GM23338 (cell line): ENCODE results near the gene TBCD. TPM values are rescaled to one million over a fixed set of nuclear protein-coding genes. Genes with fewer than 3 reads are reported as not detected.

ENCODE experiments used
- ATAC-seq: fragments of 200-7000 bp; cut with Tn5 transposase; 3 replicates; pipeline ENCODE4 v1.9.1; 2020
- DNase-seq: peaks from one replicate; pipeline ENCODE4 v3.0.0-alpha.2; 2015; ENCODE audit warnings: low spot score
- H2AFZ ChIP-seq: fragments of 200-600 bp; sonication (generic); 2 replicates; pipeline ENCODE4 v1.8.0; 2016; ENCODE audit warnings: antibody characterized with exemption, mild to moderate bottlenecking, moderate library complexity
- H3F3A ChIP-seq: fragments of 200-600 bp; sonication (generic); replicated peaks from 2 replicates; pipeline ENCODE4 v1.8.0; 2017; ENCODE audit warnings: antibody characterized with exemption, mixed run types, low read depth
- H3K27ac ChIP-seq: fragments of 200-600 bp; sonication (generic); 2 replicates; pipeline ENCODE4 v1.6.1; 2016; ENCODE audit warnings: low read depth
- H3K27me3 ChIP-seq: fragments of 200-600 bp; sonication (generic); 2 replicates; pipeline ENCODE4 v1.8.0; 2016; ENCODE audit warnings: mild to moderate bottlenecking, mixed run types, moderate library complexity; ENCODE audit not compliant: insufficient read depth
- H3K36me3 ChIP-seq: fragments of 200-600 bp; sonication (generic); 2 replicates; pipeline ENCODE4 v1.8.0; 2016; ENCODE audit warnings: mild to moderate bottlenecking; ENCODE audit not compliant: insufficient read depth
- H3K4me1 ChIP-seq: fragments of 200-600 bp; sonication (generic); 2 replicates; pipeline ENCODE4 v1.8.0; 2016; ENCODE audit warnings: mild to moderate bottlenecking, moderate library complexity; ENCODE audit not compliant: insufficient read depth
- H3K4me2 ChIP-seq: fragments of 200-600 bp; sonication (generic); 2 replicates; pipeline ENCODE4 v1.7.1; 2017; ENCODE audit warnings: mixed run types
- H3K4me3 ChIP-seq: fragments of 200-600 bp; sonication (generic); 2 replicates; pipeline ENCODE4 v1.6.1; 2016; ENCODE audit warnings: mixed run types
- H3K79me2 ChIP-seq: fragments of 200-600 bp; sonication (generic); replicated peaks from 2 replicates; pipeline ENCODE4 v1.8.0; 2017; ENCODE audit warnings: mild to moderate bottlenecking; ENCODE audit not compliant: insufficient read depth
- H3K9me2 ChIP-seq: fragments of 200-600 bp; sonication (generic); 2 replicates; pipeline ENCODE4 v1.8.0; 2017; ENCODE audit not compliant: insufficient read depth
- H4K20me1 ChIP-seq: fragments of 200-600 bp; sonication (generic); replicated peaks from 2 replicates; pipeline ENCODE4 v1.8.0; 2017; ENCODE audit warnings: mild to moderate bottlenecking; ENCODE audit not compliant: insufficient read depth
- H3K27ac Mint-ChIP-seq: 2 replicates; pipeline ENCODE4 v1.8.0; 2020; ENCODE audit warnings: inconsistent platforms, mild to moderate bottlenecking, moderate library complexity, mixed read lengths
- H3K27me3 Mint-ChIP-seq: 3 replicates; pipeline ENCODE4 v1.8.0; 2022; ENCODE audit warnings: low read depth, mild to moderate bottlenecking, moderate library complexity, mixed read lengths, inconsistent platforms; ENCODE audit not compliant: insufficient read depth, poor library complexity
- H3K36me3 Mint-ChIP-seq: 3 replicates; pipeline ENCODE4 v1.8.0; 2021; ENCODE audit warnings: low read depth, mild to moderate bottlenecking, inconsistent platforms, moderate library complexity, mixed read lengths
- H3K4me1 Mint-ChIP-seq: 3 replicates; pipeline ENCODE4 v1.8.0; 2020; ENCODE audit warnings: mild to moderate bottlenecking, inconsistent platforms, mixed read lengths
- H3K4me3 Mint-ChIP-seq: 3 replicates; pipeline ENCODE4 v1.8.0; 2021; ENCODE audit warnings: moderate library complexity, mild to moderate bottlenecking, inconsistent platforms, mixed read lengths
- H3K9me3 Mint-ChIP-seq: 3 replicates; pipeline ENCODE4 v1.8.0; 2020; ENCODE audit warnings: moderate library complexity, mild to moderate bottlenecking, inconsistent platforms, mixed read lengths
- CREB1 ChIP-seq: fragments of 250-450 bp; sonication (Bioruptor Pico); IDR thresholded peaks from 2 replicates; pipeline ENCODE4 v1.5.0; 2020; ENCODE audit warnings: low read depth, mild to moderate bottlenecking, moderate library complexity
- NANOG ChIP-seq: IDR thresholded peaks from 2 replicates; pipeline ENCODE4 v1.6.1; 2016; ENCODE audit warnings: antibody characterized with exemption, borderline replicate concordance
- REST ChIP-seq: IDR thresholded peaks from one replicate; pipeline ENCODE4 v1.6.1; 2018; ENCODE audit warnings: antibody characterized with exemption; ENCODE audit not compliant: unreplicated experiment
- STAT1 ChIP-seq: IDR thresholded peaks from one replicate; pipeline ENCODE4 v1.6.1; 2016; ENCODE audit warnings: antibody characterized with exemption; ENCODE audit not compliant: unreplicated experiment
- ZNF114 ChIP-seq: fragments of 250-450 bp; sonication (Bioruptor Pico); IDR thresholded peaks from 2 replicates; pipeline ENCODE4 v1.5.0; 2020; ENCODE audit warnings: mild to moderate bottlenecking, moderate library complexity
- polyA plus RNA-seq: library from polyadenylated mRNA; unstranded; fragments of >200 nt; fragmentation: Nextera tagmentation; extraction: Ambion mirVana; gene quantifications from 2 replicates; pipeline ENCODE4 v1.2.1, GENCODE V29; 2016
- total RNA-seq: library from RNA; depleted of rRNA; stranded (reverse); fragments of >200 nt; shearing (Covaris generic); gene quantifications from 2 replicates; pipeline ENCODE4 v1.2.3, GENCODE V29; 2014
- TF ChIP-seq, protein P1 (sequence below): IDR thresholded peaks from 2 replicates; pipeline ENCODE4 v1.6.1; 2016; ENCODE audit warnings: antibody characterized with exemption
- TF ChIP-seq, protein P2 (sequence below): fragments of 250-450 bp; sonication (Bioruptor Pico); IDR thresholded peaks from 2 replicates; pipeline ENCODE4 v1.5.0; 2020; ENCODE audit warnings: mild to moderate bottlenecking, moderate library complexity
- TF ChIP-seq, protein P3 (sequence below), 2 experiments: fragments of 200-600 bp in 1 of 2; sonication (generic) in 1 of 2; conservative IDR thresholded peaks; 2 replicates each; pipeline versions ENCODE4 v1.5.1 to v1.6.1; 2016 to 2017; ENCODE audit warnings: antibody characterized with exemption in 2 of 2, low read depth in 2 of 2, mild to moderate bottlenecking in 2 of 2, moderate library complexity in 1 of 2

TBCD gene
- total and polyA plus RNA-seq, 2 experiments from 2014 or later, result 75.0 to 116 TPM

DNA sequence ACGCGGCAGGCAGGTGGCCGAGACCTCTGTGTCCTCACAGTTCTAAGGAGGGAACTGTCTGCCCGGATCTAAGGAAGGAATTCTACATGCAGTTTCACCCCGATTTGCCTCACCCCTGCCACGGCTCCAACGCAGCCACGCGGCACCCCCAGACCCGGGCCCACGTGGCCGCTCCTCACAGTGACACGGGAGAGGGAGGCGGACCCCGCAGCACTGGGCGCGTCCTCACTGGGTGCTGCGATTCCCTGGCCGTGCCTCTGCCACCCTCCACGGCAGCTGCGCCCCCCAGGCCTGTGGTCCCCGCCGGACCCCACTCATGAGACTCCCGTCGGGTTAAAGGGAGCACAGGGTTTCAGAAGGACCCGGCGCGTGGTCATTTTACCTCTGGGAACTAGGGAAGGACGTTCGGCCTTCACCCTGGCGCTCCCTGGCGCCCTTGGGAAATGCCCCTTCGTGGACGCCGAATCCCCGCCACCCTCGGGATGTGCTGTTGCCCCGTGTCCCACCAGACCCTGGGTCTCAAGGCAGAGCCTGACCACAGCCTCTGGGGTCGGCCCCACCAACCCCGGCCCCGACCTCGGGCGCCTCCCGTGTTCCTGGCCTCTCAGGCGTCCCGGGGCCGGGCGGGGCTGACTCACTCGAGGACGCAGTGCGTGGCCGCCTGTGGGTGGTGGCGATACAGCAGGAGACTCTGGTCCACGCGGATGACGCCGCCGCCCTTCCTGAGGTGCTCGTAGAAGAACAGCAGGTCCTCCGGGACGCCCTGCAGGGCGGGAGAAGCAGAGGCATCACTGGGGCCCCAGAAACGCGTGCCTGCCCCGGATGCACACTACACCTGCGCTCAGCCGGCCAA, 208.8 kb downstream of the TBCD start:
- Mint-ChIP-seq H3K27me3 (peaks cover 14% of the 10 kb centered on the region), H3K4me3 (no peak overlapping the region), H3K27ac (no peak overlapping the region), H3K36me3 (peaks cover 41% of the 10 kb centered on the region), H3K9me3 (peaks cover 25% of the 10 kb centered on the region), H3K4me1 (peaks cover 5% of the 10 kb centered on the region; the same call in 2 of the 3 replicates)
- no peak for DNase-seq
- no peaks in the 10 kb centered on the region for H3K9me2 ChIP-seq
- H3K79me2 ChIP-seq, result no peaks in the 10 kb centered on the region
- peaks cover 8% of the 10 kb centered on the region; the same call in 1 of the 2 replicates for H3K4me1 ChIP-seq
- no peak overlapping the region for H3K4me2 ChIP-seq
- H3K27me3 ChIP-seq, result no peaks in the 10 kb centered on the region
- H4K20me1 ChIP-seq, result no peaks in the 10 kb centered on the region
- H3K4me3 ChIP-seq, result no peak overlapping the region
- no peaks in the 10 kb centered on the region for H3F3A ChIP-seq
- ATAC-seq, result no peak
- TF ChIP-seq, protein P1, sequence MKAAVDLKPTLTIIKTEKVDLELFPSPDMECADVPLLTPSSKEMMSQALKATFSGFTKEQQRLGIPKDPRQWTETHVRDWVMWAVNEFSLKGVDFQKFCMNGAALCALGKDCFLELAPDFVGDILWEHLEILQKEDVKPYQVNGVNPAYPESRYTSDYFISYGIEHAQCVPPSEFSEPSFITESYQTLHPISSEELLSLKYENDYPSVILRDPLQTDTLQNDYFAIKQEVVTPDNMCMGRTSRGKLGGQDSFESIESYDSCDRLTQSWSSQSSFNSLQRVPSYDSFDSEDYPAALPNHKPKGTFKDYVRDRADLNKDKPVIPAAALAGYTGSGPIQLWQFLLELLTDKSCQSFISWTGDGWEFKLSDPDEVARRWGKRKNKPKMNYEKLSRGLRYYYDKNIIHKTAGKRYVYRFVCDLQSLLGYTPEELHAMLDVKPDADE, result no peak
- TF ChIP-seq REST (no peak), CREB1 (no peak), NANOG (no peak), STAT1 (no peak), ZNF114 (CRISPR knock-in tag) (no peak)
- TF ChIP-seq, protein P2, sequence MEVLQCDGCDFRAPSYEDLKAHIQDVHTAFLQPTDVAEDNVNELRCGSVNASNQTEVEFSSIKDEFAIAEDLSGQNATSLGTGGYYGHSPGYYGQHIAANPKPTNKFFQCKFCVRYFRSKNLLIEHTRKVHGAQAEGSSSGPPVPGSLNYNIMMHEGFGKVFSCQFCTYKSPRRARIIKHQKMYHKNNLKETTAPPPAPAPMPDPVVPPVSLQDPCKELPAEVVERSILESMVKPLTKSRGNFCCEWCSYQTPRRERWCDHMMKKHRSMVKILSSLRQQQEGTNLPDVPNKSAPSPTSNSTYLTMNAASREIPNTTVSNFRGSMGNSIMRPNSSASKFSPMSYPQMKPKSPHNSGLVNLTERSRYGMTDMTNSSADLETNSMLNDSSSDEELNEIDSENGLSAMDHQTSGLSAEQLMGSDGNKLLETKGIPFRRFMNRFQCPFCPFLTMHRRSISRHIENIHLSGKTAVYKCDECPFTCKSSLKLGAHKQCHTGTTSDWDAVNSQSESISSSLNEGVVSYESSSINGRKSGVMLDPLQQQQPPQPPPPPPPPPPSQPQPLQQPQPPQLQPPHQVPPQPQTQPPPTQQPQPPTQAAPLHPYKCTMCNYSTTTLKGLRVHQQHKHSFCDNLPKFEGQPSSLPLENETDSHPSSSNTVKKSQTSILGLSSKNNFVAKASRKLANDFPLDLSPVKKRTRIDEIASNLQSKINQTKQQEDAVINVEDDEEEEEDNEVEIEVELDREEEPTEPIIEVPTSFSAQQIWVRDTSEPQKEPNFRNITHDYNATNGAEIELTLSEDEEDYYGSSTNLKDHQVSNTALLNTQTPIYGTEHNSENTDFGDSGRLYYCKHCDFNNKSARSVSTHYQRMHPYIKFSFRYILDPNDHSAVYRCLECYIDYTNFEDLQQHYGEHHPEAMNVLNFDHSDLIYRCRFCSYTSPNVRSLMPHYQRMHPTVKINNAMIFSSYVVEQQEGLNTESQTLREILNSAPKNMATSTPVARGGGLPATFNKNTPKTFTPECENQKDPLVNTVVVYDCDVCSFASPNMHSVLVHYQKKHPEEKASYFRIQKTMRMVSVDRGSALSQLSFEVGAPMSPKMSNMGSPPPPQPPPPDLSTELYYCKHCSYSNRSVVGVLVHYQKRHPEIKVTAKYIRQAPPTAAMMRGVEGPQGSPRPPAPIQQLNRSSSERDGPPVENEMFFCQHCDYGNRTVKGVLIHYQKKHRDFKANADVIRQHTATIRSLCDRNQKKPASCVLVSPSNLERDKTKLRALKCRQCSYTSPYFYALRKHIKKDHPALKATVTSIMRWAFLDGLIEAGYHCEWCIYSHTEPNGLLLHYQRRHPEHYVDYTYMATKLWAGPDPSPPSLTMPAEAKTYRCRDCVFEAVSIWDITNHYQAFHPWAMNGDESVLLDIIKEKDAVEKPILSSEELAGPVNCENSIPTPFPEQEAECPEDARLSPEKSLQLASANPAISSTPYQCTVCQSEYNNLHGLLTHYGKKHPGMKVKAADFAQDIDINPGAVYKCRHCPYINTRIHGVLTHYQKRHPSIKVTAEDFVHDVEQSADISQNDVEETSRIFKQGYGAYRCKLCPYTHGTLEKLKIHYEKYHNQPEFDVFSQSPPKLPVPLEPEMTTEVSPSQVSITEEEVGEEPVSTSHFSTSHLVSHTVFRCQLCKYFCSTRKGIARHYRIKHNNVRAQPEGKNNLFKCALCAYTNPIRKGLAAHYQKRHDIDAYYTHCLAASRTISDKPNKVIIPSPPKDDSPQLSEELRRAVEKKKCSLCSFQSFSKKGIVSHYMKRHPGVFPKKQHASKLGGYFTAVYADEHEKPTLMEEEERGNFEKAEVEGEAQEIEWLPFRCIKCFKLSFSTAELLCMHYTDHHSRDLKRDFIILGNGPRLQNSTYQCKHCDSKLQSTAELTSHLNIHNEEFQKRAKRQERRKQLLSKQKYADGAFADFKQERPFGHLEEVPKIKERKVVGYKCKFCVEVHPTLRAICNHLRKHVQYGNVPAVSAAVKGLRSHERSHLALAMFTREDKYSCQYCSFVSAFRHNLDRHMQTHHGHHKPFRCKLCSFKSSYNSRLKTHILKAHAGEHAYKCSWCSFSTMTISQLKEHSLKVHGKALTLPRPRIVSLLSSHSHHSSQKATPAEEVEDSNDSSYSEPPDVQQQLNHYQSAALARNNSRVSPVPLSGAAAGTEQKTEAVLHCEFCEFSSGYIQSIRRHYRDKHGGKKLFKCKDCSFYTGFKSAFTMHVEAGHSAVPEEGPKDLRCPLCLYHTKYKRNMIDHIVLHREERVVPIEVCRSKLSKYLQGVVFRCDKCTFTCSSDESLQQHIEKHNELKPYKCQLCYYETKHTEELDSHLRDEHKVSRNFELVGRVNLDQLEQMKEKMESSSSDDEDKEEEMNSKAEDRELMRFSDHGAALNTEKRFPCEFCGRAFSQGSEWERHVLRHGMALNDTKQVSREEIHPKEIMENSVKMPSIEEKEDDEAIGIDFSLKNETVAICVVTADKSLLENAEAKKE (CRISPR knock-in tag), result no peak
- TF ChIP-seq, protein P3, sequence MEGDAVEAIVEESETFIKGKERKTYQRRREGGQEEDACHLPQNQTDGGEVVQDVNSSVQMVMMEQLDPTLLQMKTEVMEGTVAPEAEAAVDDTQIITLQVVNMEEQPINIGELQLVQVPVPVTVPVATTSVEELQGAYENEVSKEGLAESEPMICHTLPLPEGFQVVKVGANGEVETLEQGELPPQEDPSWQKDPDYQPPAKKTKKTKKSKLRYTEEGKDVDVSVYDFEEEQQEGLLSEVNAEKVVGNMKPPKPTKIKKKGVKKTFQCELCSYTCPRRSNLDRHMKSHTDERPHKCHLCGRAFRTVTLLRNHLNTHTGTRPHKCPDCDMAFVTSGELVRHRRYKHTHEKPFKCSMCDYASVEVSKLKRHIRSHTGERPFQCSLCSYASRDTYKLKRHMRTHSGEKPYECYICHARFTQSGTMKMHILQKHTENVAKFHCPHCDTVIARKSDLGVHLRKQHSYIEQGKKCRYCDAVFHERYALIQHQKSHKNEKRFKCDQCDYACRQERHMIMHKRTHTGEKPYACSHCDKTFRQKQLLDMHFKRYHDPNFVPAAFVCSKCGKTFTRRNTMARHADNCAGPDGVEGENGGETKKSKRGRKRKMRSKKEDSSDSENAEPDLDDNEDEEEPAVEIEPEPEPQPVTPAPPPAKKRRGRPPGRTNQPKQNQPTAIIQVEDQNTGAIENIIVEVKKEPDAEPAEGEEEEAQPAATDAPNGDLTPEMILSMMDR (conservative IDR thresholded peaks at IDR 0.05; ENCODE audit: low read depth in 2 of 2), result no peak
- no peak overlapping the region for H2AFZ ChIP-seq
- H3K27ac ChIP-seq, result no peak overlapping the region
- H3K36me3 ChIP-seq, result no peaks in the 10 kb centered on the region
